ENCODE measurements around the gene SPPL2C.
"Not testable (repeated sequence)": the region's sequence is repeated elsewhere in the genome, so short reads cannot be mapped to it uniquely, and the experiment has no call there.

SPPL2C gene

GRCh38 chr17:45851464-45851863 lies 6.8 kb downstream of the SPPL2C start:
- H3K36me3 ChIP-seq (ENCODE audit: control insufficient read depth, low read depth, low read length), result no peaks in the 10 kb centered on the region
- no peak overlapping the region for H3K9ac ChIP-seq (ENCODE audit: low read length)
- H3K27me3 ChIP-seq (ENCODE audit: control insufficient read depth, insufficient read depth, low read length), result peaks cover 4% of the 10 kb centered on the region
- H3K4me3 ChIP-seq (ENCODE audit: low read length), result no peak overlapping the region
- H3K27ac ChIP-seq (ENCODE audit: low read length), result no peak overlapping the region
- no peaks in the 10 kb centered on the region for H3K4me1 ChIP-seq (ENCODE audit: control insufficient read depth, low read depth, low read length)
- no peaks in the 10 kb centered on the region for H3K9me3 ChIP-seq (ENCODE audit: control insufficient read depth, low read depth, low read length)

DNA sequence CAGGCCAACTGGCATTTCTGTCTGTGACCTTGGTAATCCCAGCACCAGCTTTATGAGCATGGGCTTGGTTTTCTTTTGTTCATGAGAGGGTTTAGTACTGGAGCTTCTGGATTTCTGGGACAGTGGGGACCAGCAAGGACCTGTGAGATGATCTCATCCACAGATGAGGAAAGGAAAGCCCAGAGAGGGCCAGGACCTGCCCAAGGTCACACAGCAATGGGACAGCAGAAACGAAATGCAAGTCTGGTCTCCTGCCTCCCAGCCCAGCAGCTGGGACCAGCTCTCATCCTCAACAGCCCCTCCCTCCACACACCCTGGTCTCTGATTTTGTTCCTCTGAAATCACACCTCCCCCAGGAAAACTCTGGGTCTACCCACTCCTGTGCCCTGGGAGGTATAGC lies 7.2 kb downstream of the SPPL2C start:
- Histone ChIP-seq H3K4me3 (ENCODE audit: low read length) (no peak overlapping the region), H3K9me3 (ENCODE audit: control insufficient read depth, low read depth, low read length) (no peaks in the 10 kb centered on the region), H3K36me3 (ENCODE audit: control insufficient read depth, low read depth, low read length) (no peaks in the 10 kb centered on the region), H3K9ac (ENCODE audit: low read length) (no peak overlapping the region), H3K27me3 (ENCODE audit: control insufficient read depth, insufficient read depth, low read length) (peaks cover 4% of the 10 kb centered on the region), H3K4me1 (ENCODE audit: control insufficient read depth, low read depth, low read length) (no peaks in the 10 kb centered on the region), H3K27ac (ENCODE audit: low read length) (no peak overlapping the region)

DNA sequence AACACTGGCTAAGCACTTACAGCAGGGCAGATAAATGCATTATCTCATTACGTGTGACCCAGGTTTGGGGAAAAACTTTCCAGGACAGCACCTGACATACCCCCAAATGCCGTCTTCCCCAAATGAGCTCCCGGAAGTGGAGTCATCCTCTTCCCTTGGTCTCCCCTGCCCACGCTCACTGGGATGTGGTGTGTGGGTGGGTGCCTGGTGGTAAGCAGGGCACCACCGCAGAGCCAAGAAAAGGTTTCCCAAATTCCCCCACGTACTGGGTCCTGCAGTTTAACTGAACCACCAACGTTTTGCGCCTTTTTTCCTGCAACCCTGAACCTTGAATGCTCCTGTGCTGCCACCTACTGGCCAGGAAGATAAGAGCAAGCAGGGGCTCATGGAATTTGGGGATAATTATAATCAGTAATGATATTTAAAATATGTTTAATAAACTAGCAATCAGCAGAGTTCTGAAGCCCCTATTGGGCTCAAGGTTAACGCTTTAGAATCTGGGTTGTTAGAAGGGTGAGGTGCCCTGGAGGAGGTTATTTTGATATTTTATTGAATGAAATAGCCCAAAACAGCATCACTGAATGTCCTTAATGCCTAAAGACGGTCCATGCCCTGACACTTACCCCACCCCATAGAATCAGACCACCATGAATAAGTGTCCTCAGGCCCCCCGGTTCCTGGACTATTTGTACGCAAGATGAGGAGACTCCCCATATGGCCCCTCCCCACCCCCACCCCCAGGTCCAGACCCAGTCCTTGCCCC lies 8.0 kb downstream of the SPPL2C start:
- Histone ChIP-seq H3K27ac (ENCODE audit: low read length) (no peak overlapping the region), H3K36me3 (ENCODE audit: control insufficient read depth, low read depth, low read length) (no peaks in the 10 kb centered on the region), H3K4me1 (ENCODE audit: control insufficient read depth, low read depth, low read length) (no peaks in the 10 kb centered on the region), H3K4me3 (ENCODE audit: low read length) (no peak overlapping the region), H3K9me3 (ENCODE audit: control insufficient read depth, low read depth, low read length) (no peaks in the 10 kb centered on the region), H3K27me3 (ENCODE audit: control insufficient read depth, insufficient read depth, low read length) (peaks cover 4% of the 10 kb centered on the region), H3K9ac (ENCODE audit: low read length) (no peak overlapping the region)

DNA sequence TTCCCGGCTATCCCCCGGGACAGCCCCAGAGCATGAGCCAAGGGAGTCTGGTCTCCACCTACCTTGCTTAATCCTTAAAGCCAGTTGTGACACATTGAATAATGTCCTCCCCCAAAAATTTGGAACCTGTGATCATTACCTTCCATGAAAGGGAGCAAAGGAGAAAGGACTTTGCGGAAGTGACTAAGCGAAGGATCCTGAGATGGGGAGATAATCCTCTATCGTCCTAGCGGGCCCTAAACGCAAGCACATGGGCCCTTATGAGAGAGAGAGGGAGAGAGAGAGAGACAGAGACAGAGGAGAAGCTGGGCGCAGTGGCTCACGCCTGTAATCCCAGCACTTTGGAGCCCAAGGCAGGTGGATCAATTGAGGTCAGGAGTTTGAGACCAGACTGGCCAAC lies 9.5 kb downstream of the SPPL2C start:
- H3K36me3 ChIP-seq (ENCODE audit: control insufficient read depth, low read depth, low read length), result no peaks in the 10 kb centered on the region
- no peak overlapping the region for H3K27ac ChIP-seq (ENCODE audit: low read length)
- peaks cover 4% of the 10 kb centered on the region for H3K27me3 ChIP-seq (ENCODE audit: control insufficient read depth, insufficient read depth, low read length)
- H3K9ac ChIP-seq (ENCODE audit: low read length), result no peak overlapping the region
- no peaks in the 10 kb centered on the region for H3K9me3 ChIP-seq (ENCODE audit: control insufficient read depth, low read depth, low read length)
- H3K4me3 ChIP-seq (ENCODE audit: low read length), result no peak overlapping the region
- no peaks in the 10 kb centered on the region for H3K4me1 ChIP-seq (ENCODE audit: control insufficient read depth, low read depth, low read length)

GRCh38 chr17:45855691-45856336 lies 11.1 kb downstream of the SPPL2C start:
- no peak overlapping the region for H3K9ac ChIP-seq (ENCODE audit: low read length)
- H3K27ac ChIP-seq (ENCODE audit: low read length), result no peak overlapping the region
- H3K4me1 ChIP-seq (ENCODE audit: control insufficient read depth, low read depth, low read length), result no peaks in the 10 kb centered on the region
- H3K36me3 ChIP-seq (ENCODE audit: control insufficient read depth, low read depth, low read length), result no peaks in the 10 kb centered on the region
- H3K9me3 ChIP-seq (ENCODE audit: control insufficient read depth, low read depth, low read length), result no peaks in the 10 kb centered on the region
- H3K27me3 ChIP-seq (ENCODE audit: control insufficient read depth, insufficient read depth, low read length), result peaks cover 4% of the 10 kb centered on the region
- no peak overlapping the region for H3K4me3 ChIP-seq (ENCODE audit: low read length)

DNA sequence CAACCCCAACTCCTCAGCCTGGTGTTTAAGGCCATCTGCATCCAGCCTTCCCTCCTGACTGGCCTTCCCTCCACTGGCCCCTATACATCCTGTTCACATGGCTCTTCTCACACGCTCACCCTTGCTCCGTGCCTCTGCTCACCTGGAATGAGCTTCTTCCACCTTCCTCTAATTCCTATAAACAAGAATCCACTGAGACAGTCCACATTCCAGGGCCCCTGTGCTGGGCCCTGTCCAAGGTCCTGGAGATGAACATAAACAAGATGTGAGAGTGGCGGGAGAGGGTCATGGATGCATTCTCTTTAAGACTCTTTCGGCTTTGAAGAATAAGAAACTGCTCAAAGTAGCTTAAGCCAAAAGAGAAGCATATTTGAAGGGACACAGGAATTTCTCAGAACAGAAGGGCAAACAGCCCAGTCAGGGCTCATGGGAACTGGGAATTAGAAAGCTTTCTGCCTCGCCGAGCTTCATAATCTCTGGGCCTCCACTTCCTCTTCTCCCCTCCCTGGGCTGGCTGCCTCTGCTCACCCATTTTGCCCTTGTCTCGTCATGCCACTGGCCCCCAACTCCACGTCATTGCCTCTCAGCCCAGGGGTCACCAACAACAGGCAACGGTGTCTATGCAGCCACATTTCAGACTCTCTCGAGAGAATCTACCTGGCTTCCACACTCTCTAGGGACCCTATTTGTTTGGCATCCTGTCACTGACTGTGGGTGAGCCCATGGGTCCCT lies 13.5 kb downstream of the SPPL2C start:
- H3K4me3 ChIP-seq (ENCODE audit: low read length), result no peak overlapping the region
- no peaks in the 10 kb centered on the region for H3K27me3 ChIP-seq (ENCODE audit: control insufficient read depth, insufficient read depth, low read length)
- no peaks in the 10 kb centered on the region for H3K36me3 ChIP-seq (ENCODE audit: control insufficient read depth, low read depth, low read length)
- H3K27ac ChIP-seq (ENCODE audit: low read length), result no peak overlapping the region
- H3K4me1 ChIP-seq (ENCODE audit: control insufficient read depth, low read depth, low read length), result no peaks in the 10 kb centered on the region
- H3K9me3 ChIP-seq (ENCODE audit: control insufficient read depth, low read depth, low read length), result no peaks in the 10 kb centered on the region
- no peak overlapping the region for H3K9ac ChIP-seq (ENCODE audit: low read length)

- Histone ChIP-seq H3K27ac (ENCODE audit: low read length) (no peak overlapping the region), H3K27me3 (ENCODE audit: control insufficient read depth, insufficient read depth, low read length) (no peaks in the 10 kb centered on the region), H3K4me3 (ENCODE audit: low read length) (no peak overlapping the region), H3K4me1 (ENCODE audit: control insufficient read depth, low read depth, low read length) (no peaks in the 10 kb centered on the region), H3K9ac (ENCODE audit: low read length) (no peak overlapping the region), H3K9me3 (ENCODE audit: control insufficient read depth, low read depth, low read length) (no peaks in the 10 kb centered on the region), H3K36me3 (ENCODE audit: control insufficient read depth, low read depth, low read length) (no peaks in the 10 kb centered on the region)
These were observed 16.5 kb downstream of the SPPL2C start for GRCh38 chr17:45861165-45861564.

DNA sequence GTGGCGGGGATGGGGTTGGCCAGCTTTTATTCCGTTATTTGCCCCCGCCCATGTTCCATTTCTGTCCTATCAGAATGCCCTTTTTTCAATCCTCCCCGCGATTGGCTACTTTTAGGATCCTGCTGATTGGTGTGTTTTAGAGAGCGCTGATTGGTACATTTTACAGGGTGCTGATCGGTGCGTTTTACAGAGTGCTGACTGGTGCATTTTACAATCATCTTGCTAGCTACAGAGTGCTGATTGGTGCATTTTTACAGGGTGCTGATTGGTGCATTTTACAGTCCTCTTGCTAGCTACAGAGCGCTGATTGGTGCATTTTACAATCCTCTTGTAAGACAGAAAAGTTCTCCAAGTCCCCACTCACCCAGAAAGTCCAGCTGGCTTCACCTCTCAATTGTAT lies 17.4 kb downstream of the SPPL2C start:
- H3K9ac ChIP-seq (ENCODE audit: low read length); H3K9me3 ChIP-seq (ENCODE audit: control insufficient read depth, low read depth, low read length); H3K27me3 ChIP-seq (ENCODE audit: control insufficient read depth, insufficient read depth, low read length); H3K4me1 ChIP-seq (ENCODE audit: control insufficient read depth, low read depth, low read length); H3K27ac ChIP-seq (ENCODE audit: low read length); H3K4me3 ChIP-seq (ENCODE audit: low read length); H3K36me3 ChIP-seq (ENCODE audit: control insufficient read depth, low read depth, low read length): not testable (repeated sequence)

GRCh38 chr17:45863857-45864654 lies 19.4 kb downstream of the SPPL2C start:
- H3K4me1 ChIP-seq (ENCODE audit: control insufficient read depth, low read depth, low read length), result no peaks in the 10 kb centered on the region
- no peaks in the 10 kb centered on the region for H3K36me3 ChIP-seq (ENCODE audit: control insufficient read depth, low read depth, low read length)
- no peaks in the 10 kb centered on the region for H3K27me3 ChIP-seq (ENCODE audit: control insufficient read depth, insufficient read depth, low read length)
- H3K9ac ChIP-seq (ENCODE audit: low read length), result no peak overlapping the region
- H3K4me3 ChIP-seq (ENCODE audit: low read length), result no peak overlapping the region
- H3K9me3 ChIP-seq (ENCODE audit: control insufficient read depth, low read depth, low read length), result no peaks in the 10 kb centered on the region
- no peak overlapping the region for H3K27ac ChIP-seq (ENCODE audit: low read length)

DNA sequence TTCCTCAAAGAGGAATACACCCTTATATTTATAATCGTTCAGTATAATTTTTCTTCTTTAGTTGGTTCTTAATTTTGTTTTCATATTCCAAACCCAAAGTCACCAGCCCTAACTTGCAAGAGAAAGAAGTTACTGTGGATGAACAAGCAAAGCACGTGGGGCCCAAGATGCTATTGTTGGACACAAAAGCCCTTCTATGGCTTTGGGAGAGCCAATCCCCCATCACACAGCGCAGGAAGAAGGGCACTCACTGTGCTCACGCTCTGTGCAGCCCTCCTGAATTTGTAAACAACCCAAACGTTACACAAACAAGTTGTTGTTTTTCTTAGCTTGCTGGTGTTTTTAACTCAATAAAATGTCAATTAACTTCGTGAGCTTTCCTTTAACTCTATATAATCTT lies 22.5 kb downstream of the SPPL2C start:
- no peaks in the 10 kb centered on the region for H3K27me3 ChIP-seq (ENCODE audit: control insufficient read depth, insufficient read depth, low read length)
- no peaks in the 10 kb centered on the region for H3K4me1 ChIP-seq (ENCODE audit: control insufficient read depth, low read depth, low read length)
- H3K27ac ChIP-seq (ENCODE audit: low read length), result no peak overlapping the region
- no peak overlapping the region for H3K4me3 ChIP-seq (ENCODE audit: low read length)
- H3K9ac ChIP-seq (ENCODE audit: low read length), result no peak overlapping the region
- no peaks in the 10 kb centered on the region for H3K36me3 ChIP-seq (ENCODE audit: control insufficient read depth, low read depth, low read length)
- no peaks in the 10 kb centered on the region for H3K9me3 ChIP-seq (ENCODE audit: control insufficient read depth, low read depth, low read length)

- no peaks in the 10 kb centered on the region for H3K9me3 ChIP-seq (ENCODE audit: control insufficient read depth, low read depth, low read length)
- no peaks in the 10 kb centered on the region for H3K27me3 ChIP-seq (ENCODE audit: control insufficient read depth, insufficient read depth, low read length)
- no peaks in the 10 kb centered on the region for H3K36me3 ChIP-seq (ENCODE audit: control insufficient read depth, low read depth, low read length)
- H3K4me3 ChIP-seq (ENCODE audit: low read length), result no peak overlapping the region
- no peak overlapping the region for H3K27ac ChIP-seq (ENCODE audit: low read length)
- no peak overlapping the region for H3K9ac ChIP-seq (ENCODE audit: low read length)
- H3K4me1 ChIP-seq (ENCODE audit: control insufficient read depth, low read depth, low read length), result no peaks in the 10 kb centered on the region
These were observed 23.0 kb downstream of the SPPL2C start for GRCh38 chr17:45867702-45868101.

Measured in iPS-18a (cell line).